Measurements from ENCODE around the gene BTN3A1. TPM values are rescaled to one million over a fixed set of nuclear protein-coding genes. Genes with fewer than 3 reads are reported as not detected.

Gene BTN3A1
- polyA plus RNA-seq, 2 of the 4 experiments (the other 2 are of a cell fraction): 4.0 to 8.1 TPM

- Histone ChIP-seq H3K4me1 (peaks cover 28% of the 10 kb centered on the region), H3K9me3 (no peaks in the 10 kb centered on the region), H3K27ac (no peak overlapping the region), H3K4me2 (no peak overlapping the region), H3K4me3 (no peak overlapping the region)
- WGBS (ENCODE audit: missing lambda C conversion rate): 78% methylated on average over 3 of the region's 3 CpGs
- ChIA-PET POLR2A (no interaction called here), CTCF (interaction anchor here (0.9 kb wide), 1 partner anchor 21 kb away, joined by 5 read pairs; no protein-coding TSS in a partner anchor)
- FAIRE-seq (no peak), DNase-seq (ENCODE audit: low read depth in 1 of 2, low spot score in 1 of 2) (no peak), ATAC-seq (no peak)
- TF ChIP-seq RCOR1 (IDR thresholded peaks at IDR 0.05; ENCODE audit: low read depth, low read length): no peak
- TF ChIP-seq RARB (CRISPR knock-in tag; IDR thresholded peaks at IDR 0.05): no peak
Measured at GRCh38 chr6:26362836-26363220, 39.2 kb upstream of the BTN3A1 start.

DNA sequence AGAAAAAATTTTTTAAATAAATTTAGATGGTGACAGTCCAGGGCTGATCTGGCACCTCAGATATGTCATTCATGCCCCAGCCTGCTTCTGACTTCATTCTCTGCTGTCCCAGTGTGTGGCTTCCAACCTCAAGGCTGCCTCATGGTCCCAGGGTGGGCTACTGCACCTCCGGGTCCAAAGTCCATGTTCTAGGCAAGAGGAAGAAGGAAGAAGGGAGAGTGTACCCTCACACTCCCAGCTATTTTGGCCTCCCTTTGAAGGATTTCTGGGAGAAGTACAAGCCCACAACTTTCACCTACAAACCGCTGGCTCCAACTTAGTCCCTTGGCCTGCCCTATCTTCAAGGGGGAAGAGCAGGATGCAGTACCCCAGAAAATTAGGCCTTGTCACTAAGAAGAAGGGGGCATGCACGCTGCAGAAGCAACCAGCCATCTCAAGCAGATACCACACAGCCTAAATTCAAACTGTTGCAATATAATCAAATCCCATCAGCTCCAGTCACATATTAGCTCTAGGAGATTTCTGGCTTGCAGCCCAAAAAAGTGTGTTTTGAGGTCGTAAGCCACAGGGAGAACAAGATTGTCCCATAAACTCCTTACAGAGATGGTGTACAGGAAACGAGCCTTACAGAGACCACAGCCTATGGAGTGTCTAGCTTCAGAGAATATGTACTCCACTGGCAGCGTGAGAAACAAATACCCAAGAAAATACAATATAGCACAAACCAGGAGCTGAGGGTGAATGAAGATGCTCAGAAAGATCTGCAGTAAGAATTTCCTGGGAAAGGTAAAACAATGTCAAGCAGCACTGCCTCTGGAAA lies 38.0 kb upstream of the BTN3A1 start:
- DNase-seq (ENCODE audit: low read depth in 1 of 2, low spot score in 1 of 2) (no peak), FAIRE-seq (no peak), ATAC-seq (peak; percentile 40 to 62; a peak in 3 of 6 replicates)
- POLR2A ChIA-PET: no interaction called here
- TF ChIP-seq FOXS1 (CRISPR knock-in tag; IDR thresholded peaks at IDR 0.05): no peak
- no peak for TF ChIP-seq MAX (IDR thresholded peaks at IDR 0.05)
- Histone ChIP-seq H3K9me3 (no peaks in the 10 kb centered on the region), H3K4me2 (peak overlapping the region; percentile 82), H3K27ac (peak overlapping the region; percentile 81 to 89), H3K4me1 (peaks cover 28% of the 10 kb centered on the region), H3K4me3 (peak overlapping the region; percentile 51)
- 61% methylated on average over 6 of the region's 6 CpGs for WGBS (ENCODE audit: missing lambda C conversion rate)
- CTCF ChIA-PET: interaction anchor here (1.0 to 1.3 kb wide), 3 partner anchors 12 to 22 kb away, joined by 3 to 4 read pairs (median 3); no protein-coding TSS in a partner anchor

DNA sequence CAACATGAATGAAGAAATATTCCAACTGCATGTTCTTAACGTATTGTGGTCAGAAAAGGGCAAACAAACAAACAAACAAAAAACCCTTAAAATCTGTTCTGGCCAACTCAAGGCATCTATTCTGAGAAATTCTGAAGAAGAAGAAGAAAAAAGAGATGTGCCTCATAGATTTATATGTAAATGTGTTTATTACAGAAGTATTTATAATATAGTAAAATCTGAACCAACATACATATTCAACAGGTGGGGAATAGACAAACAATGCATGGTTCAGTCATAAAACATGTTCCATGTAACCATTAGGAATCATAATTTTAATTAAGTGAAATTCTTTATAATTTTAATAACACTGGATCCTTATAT lies 36.5 kb upstream of the BTN3A1 start:
- Histone ChIP-seq H3K27ac (peak overlapping the region; percentile 81 to 89), H3K4me3 (peak overlapping the region; percentile 51), H3K4me1 (peaks cover 28% of the 10 kb centered on the region), H3K4me2 (peak overlapping the region; percentile 82), H3K9me3 (no peaks in the 10 kb centered on the region)
- ChIA-PET POLR2A (no interaction called here), CTCF (no interaction called here)
- FAIRE-seq: no peak
- WGBS (ENCODE audit: missing lambda C conversion rate): 0% methylated on average over 1 of the region's 1 CpG
- no peak for DNase-seq (ENCODE audit: low read depth in 1 of 2, low spot score in 1 of 2)
- no peak for TF ChIP-seq E2F6 (IDR thresholded peaks at IDR 0.05; ENCODE audit: borderline replicate concordance, low read depth)
- TF ChIP-seq RCOR1 (IDR thresholded peaks at IDR 0.05; ENCODE audit: low read depth, low read length): no peak
- no peak for TF ChIP-seq KDM1A (IDR thresholded peaks at IDR 0.05; ENCODE audit: low read depth)
- no peak for TF ChIP-seq POLR2AphosphoS2 (conservative IDR thresholded peaks at IDR 0.05; ENCODE audit: low read length)
- TF ChIP-seq FOSL2 (IDR thresholded peaks at IDR 0.05): no peak
- TF ChIP-seq FOSL2 (CRISPR knock-in tag; IDR thresholded peaks at IDR 0.05): no peak
- TF ChIP-seq ELK1 (IDR thresholded peaks at IDR 0.05; ENCODE audit: low read depth, low read length): no peak
- TF ChIP-seq REST (IDR thresholded peaks at IDR 0.05): no peak
- TF ChIP-seq CEBPB (IDR thresholded peaks at IDR 0.05): no peak
- TF ChIP-seq, protein P1, sequence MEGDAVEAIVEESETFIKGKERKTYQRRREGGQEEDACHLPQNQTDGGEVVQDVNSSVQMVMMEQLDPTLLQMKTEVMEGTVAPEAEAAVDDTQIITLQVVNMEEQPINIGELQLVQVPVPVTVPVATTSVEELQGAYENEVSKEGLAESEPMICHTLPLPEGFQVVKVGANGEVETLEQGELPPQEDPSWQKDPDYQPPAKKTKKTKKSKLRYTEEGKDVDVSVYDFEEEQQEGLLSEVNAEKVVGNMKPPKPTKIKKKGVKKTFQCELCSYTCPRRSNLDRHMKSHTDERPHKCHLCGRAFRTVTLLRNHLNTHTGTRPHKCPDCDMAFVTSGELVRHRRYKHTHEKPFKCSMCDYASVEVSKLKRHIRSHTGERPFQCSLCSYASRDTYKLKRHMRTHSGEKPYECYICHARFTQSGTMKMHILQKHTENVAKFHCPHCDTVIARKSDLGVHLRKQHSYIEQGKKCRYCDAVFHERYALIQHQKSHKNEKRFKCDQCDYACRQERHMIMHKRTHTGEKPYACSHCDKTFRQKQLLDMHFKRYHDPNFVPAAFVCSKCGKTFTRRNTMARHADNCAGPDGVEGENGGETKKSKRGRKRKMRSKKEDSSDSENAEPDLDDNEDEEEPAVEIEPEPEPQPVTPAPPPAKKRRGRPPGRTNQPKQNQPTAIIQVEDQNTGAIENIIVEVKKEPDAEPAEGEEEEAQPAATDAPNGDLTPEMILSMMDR (IDR thresholded peaks at IDR 0.05): no peak
- TF ChIP-seq HOXB13 (CRISPR knock-in tag; IDR thresholded peaks at IDR 0.05; ENCODE audit: low read depth): no peak
- no peak for TF ChIP-seq MAFK (IDR thresholded peaks at IDR 0.05; ENCODE audit: partially characterized antibody)
- no peak for TF ChIP-seq NR3C1 (IDR thresholded peaks at IDR 0.05)
- TF ChIP-seq FOXS1 (CRISPR knock-in tag; IDR thresholded peaks at IDR 0.05): no peak
- ATAC-seq: no peak

Data from A549 (cell line).